H1 (cell line): ENCODE measurements around the gene KRTAP10-12. TPM values are rescaled to one million over a fixed set of nuclear protein-coding genes. Genes with fewer than 3 reads are reported as not detected.

Experiments
- GTF2F1 ChIP-seq: IDR thresholded peaks from 2 replicates; pipeline ENCODE4 v1.6.1; 2012; ENCODE audit warnings: low read depth, low read length, improper control_type of control experiment, borderline replicate concordance
- RNF2 ChIP-seq: fragments of 200-900, 300-1000 bp; sonication (generic); IDR thresholded peaks from 2 replicates; pipeline ENCODE4 v1.7.1; 2016; ENCODE audit warnings: borderline replicate concordance, low read depth, mild to moderate bottlenecking, antibody characterized with exemption, low read length; ENCODE audit not compliant: poor library complexity, severe bottlenecking; ENCODE audit errors: missing control alignments
- TAF7 ChIP-seq: optimal IDR thresholded peaks from 2 replicates; pipeline ENCODE3; 2011; ENCODE audit warnings: low read depth, mild to moderate bottlenecking, inconsistent platforms, low read length, moderate library complexity, borderline replicate concordance
- polyA plus RNA-seq, 7 experiments: library from polyadenylated mRNA; depleted of rRNA in 3 of 7; stranded (reverse) in 5 of 7; unstranded in 2 of 7; fragments of >200 nt in 5 of 7; fragments of 200-250 nt in 2 of 7; gene quantifications; 1 replicate in 5 of 7; 2 replicates in 1 of 7; 4 replicates in 1 of 7; pipeline versions ENCODE4 v1.2.1 to v1.2.3, GENCODE V29; 2011 to 2013; ENCODE audit warnings: missing spikeins in 2 of 7, mixed read lengths in 2 of 7
- total RNA-seq: library from RNA; stranded (reverse); fragmentation: NEBNext Ultra II Directional; extraction: Animal tissue kit (Norgen Biotek cat#: 25700); gene quantifications from 2 replicates; pipeline ENCODE4 v1.2.1, GENCODE V29; 2021
- TF ChIP-seq, protein P1 (sequence below): fragments of 300-600 bp; sonication (generic); IDR thresholded peaks from 2 replicates; pipeline ENCODE4 v1.7.1; 2012; ENCODE audit warnings: low read length, moderate library complexity, mild to moderate bottlenecking, inconsistent platforms; ENCODE audit not compliant: insufficient replicate concordance

The KRTAP10-12 gene
- total and polyA plus RNA-seq, 2 of the 8 experiments (the other 6 are each of a cell fraction or from before 2014, with no cell fraction given): not detected

DNA sequence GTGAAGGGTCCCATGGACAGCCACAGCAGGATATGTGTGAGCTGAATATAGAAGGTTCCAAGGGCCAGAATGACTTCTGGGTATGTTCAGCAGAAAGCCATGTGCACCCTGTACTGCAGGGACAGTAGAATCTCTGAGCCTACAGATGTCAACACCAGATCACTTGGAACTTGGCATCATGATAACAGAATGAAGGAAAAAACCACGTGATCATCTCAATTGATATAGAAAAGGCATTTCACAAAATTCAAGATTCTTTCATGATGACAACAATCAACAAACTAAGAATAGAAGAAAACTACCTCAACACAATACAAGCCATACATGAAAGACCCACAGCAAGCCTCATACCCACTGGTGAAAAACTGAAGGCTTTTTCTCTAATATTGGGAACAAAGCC is 29.4 kb upstream of the KRTAP10-12 start (continued):
- TF ChIP-seq, protein P1, sequence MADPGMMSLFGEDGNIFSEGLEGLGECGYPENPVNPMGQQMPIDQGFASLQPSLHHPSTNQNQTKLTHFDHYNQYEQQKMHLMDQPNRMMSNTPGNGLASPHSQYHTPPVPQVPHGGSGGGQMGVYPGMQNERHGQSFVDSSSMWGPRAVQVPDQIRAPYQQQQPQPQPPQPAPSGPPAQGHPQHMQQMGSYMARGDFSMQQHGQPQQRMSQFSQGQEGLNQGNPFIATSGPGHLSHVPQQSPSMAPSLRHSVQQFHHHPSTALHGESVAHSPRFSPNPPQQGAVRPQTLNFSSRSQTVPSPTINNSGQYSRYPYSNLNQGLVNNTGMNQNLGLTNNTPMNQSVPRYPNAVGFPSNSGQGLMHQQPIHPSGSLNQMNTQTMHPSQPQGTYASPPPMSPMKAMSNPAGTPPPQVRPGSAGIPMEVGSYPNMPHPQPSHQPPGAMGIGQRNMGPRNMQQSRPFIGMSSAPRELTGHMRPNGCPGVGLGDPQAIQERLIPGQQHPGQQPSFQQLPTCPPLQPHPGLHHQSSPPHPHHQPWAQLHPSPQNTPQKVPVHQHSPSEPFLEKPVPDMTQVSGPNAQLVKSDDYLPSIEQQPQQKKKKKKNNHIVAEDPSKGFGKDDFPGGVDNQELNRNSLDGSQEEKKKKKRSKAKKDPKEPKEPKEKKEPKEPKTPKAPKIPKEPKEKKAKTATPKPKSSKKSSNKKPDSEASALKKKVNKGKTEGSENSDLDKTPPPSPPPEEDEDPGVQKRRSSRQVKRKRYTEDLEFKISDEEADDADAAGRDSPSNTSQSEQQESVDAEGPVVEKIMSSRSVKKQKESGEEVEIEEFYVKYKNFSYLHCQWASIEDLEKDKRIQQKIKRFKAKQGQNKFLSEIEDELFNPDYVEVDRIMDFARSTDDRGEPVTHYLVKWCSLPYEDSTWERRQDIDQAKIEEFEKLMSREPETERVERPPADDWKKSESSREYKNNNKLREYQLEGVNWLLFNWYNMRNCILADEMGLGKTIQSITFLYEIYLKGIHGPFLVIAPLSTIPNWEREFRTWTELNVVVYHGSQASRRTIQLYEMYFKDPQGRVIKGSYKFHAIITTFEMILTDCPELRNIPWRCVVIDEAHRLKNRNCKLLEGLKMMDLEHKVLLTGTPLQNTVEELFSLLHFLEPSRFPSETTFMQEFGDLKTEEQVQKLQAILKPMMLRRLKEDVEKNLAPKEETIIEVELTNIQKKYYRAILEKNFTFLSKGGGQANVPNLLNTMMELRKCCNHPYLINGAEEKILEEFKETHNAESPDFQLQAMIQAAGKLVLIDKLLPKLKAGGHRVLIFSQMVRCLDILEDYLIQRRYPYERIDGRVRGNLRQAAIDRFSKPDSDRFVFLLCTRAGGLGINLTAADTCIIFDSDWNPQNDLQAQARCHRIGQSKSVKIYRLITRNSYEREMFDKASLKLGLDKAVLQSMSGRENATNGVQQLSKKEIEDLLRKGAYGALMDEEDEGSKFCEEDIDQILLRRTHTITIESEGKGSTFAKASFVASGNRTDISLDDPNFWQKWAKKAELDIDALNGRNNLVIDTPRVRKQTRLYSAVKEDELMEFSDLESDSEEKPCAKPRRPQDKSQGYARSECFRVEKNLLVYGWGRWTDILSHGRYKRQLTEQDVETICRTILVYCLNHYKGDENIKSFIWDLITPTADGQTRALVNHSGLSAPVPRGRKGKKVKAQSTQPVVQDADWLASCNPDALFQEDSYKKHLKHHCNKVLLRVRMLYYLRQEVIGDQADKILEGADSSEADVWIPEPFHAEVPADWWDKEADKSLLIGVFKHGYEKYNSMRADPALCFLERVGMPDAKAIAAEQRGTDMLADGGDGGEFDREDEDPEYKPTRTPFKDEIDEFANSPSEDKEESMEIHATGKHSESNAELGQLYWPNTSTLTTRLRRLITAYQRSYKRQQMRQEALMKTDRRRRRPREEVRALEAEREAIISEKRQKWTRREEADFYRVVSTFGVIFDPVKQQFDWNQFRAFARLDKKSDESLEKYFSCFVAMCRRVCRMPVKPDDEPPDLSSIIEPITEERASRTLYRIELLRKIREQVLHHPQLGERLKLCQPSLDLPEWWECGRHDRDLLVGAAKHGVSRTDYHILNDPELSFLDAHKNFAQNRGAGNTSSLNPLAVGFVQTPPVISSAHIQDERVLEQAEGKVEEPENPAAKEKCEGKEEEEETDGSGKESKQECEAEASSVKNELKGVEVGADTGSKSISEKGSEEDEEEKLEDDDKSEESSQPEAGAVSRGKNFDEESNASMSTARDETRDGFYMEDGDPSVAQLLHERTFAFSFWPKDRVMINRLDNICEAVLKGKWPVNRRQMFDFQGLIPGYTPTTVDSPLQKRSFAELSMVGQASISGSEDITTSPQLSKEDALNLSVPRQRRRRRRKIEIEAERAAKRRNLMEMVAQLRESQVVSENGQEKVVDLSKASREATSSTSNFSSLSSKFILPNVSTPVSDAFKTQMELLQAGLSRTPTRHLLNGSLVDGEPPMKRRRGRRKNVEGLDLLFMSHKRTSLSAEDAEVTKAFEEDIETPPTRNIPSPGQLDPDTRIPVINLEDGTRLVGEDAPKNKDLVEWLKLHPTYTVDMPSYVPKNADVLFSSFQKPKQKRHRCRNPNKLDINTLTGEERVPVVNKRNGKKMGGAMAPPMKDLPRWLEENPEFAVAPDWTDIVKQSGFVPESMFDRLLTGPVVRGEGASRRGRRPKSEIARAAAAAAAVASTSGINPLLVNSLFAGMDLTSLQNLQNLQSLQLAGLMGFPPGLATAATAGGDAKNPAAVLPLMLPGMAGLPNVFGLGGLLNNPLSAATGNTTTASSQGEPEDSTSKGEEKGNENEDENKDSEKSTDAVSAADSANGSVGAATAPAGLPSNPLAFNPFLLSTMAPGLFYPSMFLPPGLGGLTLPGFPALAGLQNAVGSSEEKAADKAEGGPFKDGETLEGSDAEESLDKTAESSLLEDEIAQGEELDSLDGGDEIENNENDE: no peak
- no peak for TF ChIP-seq TAF7
- TF ChIP-seq GTF2F1: no peak
- TF ChIP-seq RNF2: no peak
